Epithelial cell of proximal tubule (primary cell): Measurements from ENCODE around the gene LBX1. TPM values are rescaled to one million over a fixed set of nuclear protein-coding genes. Genes with fewer than 3 reads are reported as not detected.

ENCODE experiments used
- DNase-seq: peaks from one replicate; pipeline ENCODE4 v3.0.0-alpha.2; 2011; ENCODE audit warnings: low read depth
- H3K4me3 ChIP-seq: 2 replicates; pipeline ENCODE4 v1.5.1; 2011; ENCODE audit warnings: low read depth, mild to moderate bottlenecking, low read length
- CTCF ChIP-seq: conservative IDR thresholded peaks from 2 replicates; pipeline ENCODE4 v1.5.1; 2012; ENCODE audit warnings: low read depth, mild to moderate bottlenecking, low read length
- total RNA-seq: library from RNA; depleted of rRNA; stranded (reverse); fragments of >200 nt; gene quantifications from 2 replicates; pipeline ENCODE4 v1.2.3, GENCODE V29; 2015

The LBX1 gene
- total RNA-seq, 1 donor from 2014 or later: not detected

DNA sequence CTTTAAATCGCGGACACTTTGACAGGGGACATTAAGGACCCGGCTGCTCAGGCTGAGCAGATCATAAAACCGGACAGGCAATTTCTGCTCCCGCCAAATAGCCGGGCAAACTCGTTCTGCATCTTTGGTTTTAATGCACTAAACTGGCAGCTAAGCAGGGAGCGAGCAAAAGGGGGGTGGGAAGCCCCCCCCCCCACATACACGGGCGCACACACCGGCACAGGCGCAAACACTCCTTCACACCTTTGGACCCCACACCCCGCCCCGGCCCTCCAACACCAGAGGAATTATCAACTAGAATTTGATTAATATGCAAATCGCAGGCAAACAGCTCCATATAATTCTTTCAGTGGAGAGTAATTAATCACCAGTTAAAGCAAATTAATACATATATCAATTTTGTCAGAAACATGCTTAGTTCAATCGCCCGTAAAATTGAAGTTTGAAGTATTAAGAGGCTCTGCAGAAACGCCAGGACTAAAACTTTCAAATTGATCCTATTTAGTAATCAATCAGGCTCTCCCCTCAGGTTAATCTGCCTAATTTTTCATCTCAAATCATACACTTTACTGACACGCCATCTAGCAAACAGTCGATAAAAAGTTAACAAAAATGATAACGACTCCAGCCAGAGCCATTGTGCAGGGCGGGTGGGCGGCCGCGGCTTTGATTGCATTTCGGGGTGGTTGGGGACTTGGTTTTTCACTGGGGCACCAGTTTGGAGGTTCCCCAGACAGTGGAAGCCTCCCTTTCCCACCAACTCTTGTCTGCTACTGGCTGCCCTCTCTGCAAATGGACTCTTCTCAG, 9.9 kb downstream of the LBX1 start:
- H3K4me3 ChIP-seq: no peak overlapping the region
- no peak for TF ChIP-seq CTCF
- no peak for DNase-seq

DNA sequence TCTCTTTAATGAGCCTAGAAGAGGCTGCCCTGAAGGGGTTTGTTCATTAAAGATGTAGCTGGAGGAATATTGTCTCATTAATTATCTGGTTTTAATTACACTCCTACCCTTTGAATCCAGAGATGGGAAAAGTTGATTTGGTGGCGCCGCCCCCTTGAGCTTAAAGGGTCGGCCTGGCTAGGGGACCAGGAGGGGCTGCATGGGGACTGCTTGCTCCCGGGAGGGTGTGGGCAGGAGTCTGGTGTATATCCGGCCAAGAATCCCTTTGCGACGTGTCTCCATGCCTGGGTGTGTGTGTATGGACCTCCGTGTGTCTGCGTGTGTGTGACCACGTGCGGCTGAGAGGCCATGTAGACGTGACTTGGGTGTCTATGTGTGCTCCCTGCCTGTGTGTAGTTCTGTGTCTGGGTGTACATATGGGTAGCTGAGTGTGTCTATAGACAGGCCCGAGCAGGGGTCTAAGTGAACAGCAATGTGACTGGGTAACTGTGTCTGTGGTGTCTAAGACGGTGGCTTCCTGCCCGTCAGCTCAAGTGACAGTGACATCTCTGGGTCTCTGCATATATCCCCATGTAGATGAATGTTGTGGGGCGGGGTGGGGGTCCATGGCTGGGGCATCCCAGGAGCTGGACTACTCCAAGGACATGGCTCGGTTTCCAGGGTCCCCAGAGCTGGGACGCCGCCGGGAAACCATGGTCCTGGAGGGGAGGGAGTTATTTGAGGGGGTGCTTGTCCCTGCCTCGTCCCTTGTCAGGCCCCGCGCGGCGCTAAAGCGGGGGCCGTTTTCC, 10.7 kb downstream of the LBX1 start:
- H3K4me3 ChIP-seq: no peak overlapping the region
- no peak for DNase-seq
- no peak for TF ChIP-seq CTCF

- no peak overlapping the region for H3K4me3 ChIP-seq
- no peak for DNase-seq
- peak; percentile 49 for TF ChIP-seq CTCF
Measured at GRCh38 chr10:101217450-101218281, 11.6 kb downstream of the LBX1 start.

GRCh38 chr10:101217044-101217425, 12.2 kb downstream of the LBX1 start:
- no peak for DNase-seq
- H3K4me3 ChIP-seq: no peak overlapping the region
- no peak for TF ChIP-seq CTCF

GRCh38 chr10:101216207-101217043, 12.8 kb downstream of the LBX1 start:
- TF ChIP-seq CTCF: no peak
- no peak overlapping the region for H3K4me3 ChIP-seq
- DNase-seq: no peak
